ENCODE measurements around the gene KCNG1. TPM values are rescaled to one million over a fixed set of nuclear protein-coding genes. Genes with fewer than 3 reads are reported as not detected.

KCNG1 gene
- total and polyA plus RNA-seq, 12 donors, result 0.14 to 5.3 (median 1.3) TPM; not detected in 3

- Histone ChIP-seq H3K4me3 (no peak overlapping the region), H3K9me3 (replicated peaks in 1 of 3) (no peaks in the 10 kb centered on the region), H3K4me1 (replicated peaks in 1 of 2) (no peaks in the 10 kb centered on the region), H3K27ac (no peak overlapping the region), H3K27me3 (no peaks in the 10 kb centered on the region), H3K36me3 (replicated peaks in 1 of 2) (no peaks in the 10 kb centered on the region)
- intact Hi-C loops (cut with DNase I), result no loop called here
- TF ChIP-seq POLR2A (IDR thresholded peaks at IDR 0.05), result no peak
- no peak for TF ChIP-seq CTCF (IDR thresholded peaks at IDR 0.05)
- DNase-seq, result no peak
- 47 to 67% (median 62%) methylated on average over 9 of the region's 9 CpGs for WGBS, 4 donors
These were observed 54.6 kb downstream of the KCNG1 start for GRCh38 chr20:50968289-50968688.

GRCh38 chr20:50967586-50967985 lies 55.3 kb downstream of the KCNG1 start:
- intact Hi-C loops (cut with DNase I), result no loop called here
- no peaks in the 10 kb centered on the region for H3K36me3 ChIP-seq (replicated peaks in 1 of 2)
- TF ChIP-seq CTCF (IDR thresholded peaks at IDR 0.05) (no peak), POLR2A (IDR thresholded peaks at IDR 0.05) (no peak)
- H3K27me3 ChIP-seq, result no peaks in the 10 kb centered on the region
- no peak overlapping the region for H3K4me3 ChIP-seq
- 39 to 64% (median 52%) methylated on average over 4 to 7 of the region's 7 CpGs for WGBS, 4 donors
- H3K4me1 ChIP-seq (replicated peaks in 1 of 2), result no peaks in the 10 kb centered on the region
- H3K27ac ChIP-seq, result no peak overlapping the region
- H3K9me3 ChIP-seq (replicated peaks in 1 of 3), result no peaks in the 10 kb centered on the region
- no peak for DNase-seq

GRCh38 chr20:50959543-50960126 lies 63.3 kb downstream of the KCNG1 start:
- Histone ChIP-seq H3K9me3 (replicated peaks in 1 of 3) (no peaks in the 10 kb centered on the region), H3K4me1 (replicated peaks in 1 of 2) (peaks cover 22 to 51% of the 10 kb centered on the region in 2 donors), H3K27me3 (no peaks in the 10 kb centered on the region), H3K27ac (peak overlapping the region; percentile 66 to 97 (median 91)), H3K36me3 (replicated peaks in 1 of 2) (no peaks in the 10 kb centered on the region), H3K4me3 (peak overlapping the region in 3 of 4 donors; percentile 81 to 96 (median 89))
- DNase-seq, result no peak
- WGBS, 4 donors, result 58 to 85% (median 67%) methylated on average over 8 to 25 of the region's 25 CpGs
- TF ChIP-seq POLR2A (IDR thresholded peaks at IDR 0.05), result no peak
- TF ChIP-seq CTCF (IDR thresholded peaks at IDR 0.05), result no peak
- intact Hi-C loops (cut with DNase I), result no loop called here

GRCh38 chr20:50958615-50959542 lies 64.0 kb downstream of the KCNG1 start, which contains the start of gene MOCS3:
Gene MOCS3 (plus strand): TSS chr20:50958818. CDS start chr20:50958843, 25 bp downstream.
- Histone ChIP-seq H3K4me3 (peak within 1 kb of the TSS; percentile 60 to 96 (median 85)), H3K4me1 (replicated peaks in 1 of 2) (peaks cover 22 to 58% of the 10 kb centered on the region in 2 donors), H3K9me3 (replicated peaks in 1 of 3) (no peaks in the 10 kb centered on the region), H3K36me3 (replicated peaks in 1 of 2) (peaks cover 0 to under 1% of the 10 kb centered on the region in 2 donors), H3K27me3 (no peaks in the 10 kb centered on the region), H3K27ac (peak within 1 kb of the TSS; percentile 66 to 97 (median 91))
- TF ChIP-seq CTCF (IDR thresholded peaks at IDR 0.05) (peak in 1 of 6 experiments; percentile 10), POLR2A (IDR thresholded peaks at IDR 0.05) (no peak)
- DNase-seq, result peak; percentile 84 to 94 (median 88)
- 0 to 2% (median 1%) methylated on average over 15 to 67 of the region's 67 CpGs for WGBS, 4 donors
- intact Hi-C loops (cut with DNase I), result no loop called here
